Muscle layer of colon (tissue), 2 donors: ENCODE measurements around the gene MGAT5.

Experiments used
- H3K27ac ChIP-seq: one replicate; pipeline ENCODE4 v1.7.0; 2013; ENCODE audit warnings: low read depth, mild to moderate bottlenecking, low read length, moderate library complexity
- H3K27me3 ChIP-seq, 2 donors: one replicate each; pipeline ENCODE4 v1.7.0; 2013; ENCODE audit warnings: low read length in 2 of 2, mild to moderate bottlenecking in 2 of 2; ENCODE audit not compliant: insufficient read depth in 2 of 2, control insufficient read depth in 1 of 2
- H3K36me3 ChIP-seq: one replicate; pipeline ENCODE4 v1.7.0; 2013; ENCODE audit warnings: mild to moderate bottlenecking, low read length; ENCODE audit not compliant: insufficient read depth
- H3K4me1 ChIP-seq: one replicate; pipeline ENCODE4 v1.7.0; 2013; ENCODE audit warnings: mild to moderate bottlenecking, low read length; ENCODE audit not compliant: insufficient read depth
- H3K4me3 ChIP-seq, 2 donors: one replicate each; pipeline ENCODE4 v1.7.0; 2013; ENCODE audit warnings: low read length in 2 of 2, low read depth in 1 of 2, mild to moderate bottlenecking in 1 of 2, moderate library complexity in 1 of 2
- H3K9ac ChIP-seq: one replicate; pipeline ENCODE4 v1.7.0; 2013; ENCODE audit warnings: low read length
- H3K9me3 ChIP-seq: one replicate; pipeline ENCODE4 v1.7.0; 2013; ENCODE audit warnings: mild to moderate bottlenecking, low read length
- donor health status: abdominal sarcoma.
- donor health status: Adenocarcinoma of cecum.

MGAT5 gene

DNA sequence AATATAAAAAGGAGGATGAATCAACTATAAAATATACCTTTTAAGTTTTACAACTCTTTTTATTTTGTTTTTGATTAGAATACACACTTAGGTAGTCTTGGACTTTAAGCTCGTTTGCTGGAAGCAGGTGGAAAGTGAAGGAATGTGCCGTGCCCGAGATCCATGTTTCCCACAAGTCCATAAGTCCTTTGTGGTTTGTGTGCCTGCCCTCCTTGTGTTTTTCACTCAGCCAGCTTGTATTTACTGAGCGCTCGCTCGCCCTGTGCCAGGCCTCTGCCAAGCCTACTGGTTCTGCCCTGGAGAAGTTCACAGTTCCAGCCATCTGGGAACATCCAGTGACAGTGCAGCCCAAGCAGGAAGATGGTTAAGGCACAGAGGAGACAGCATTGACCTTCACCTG, 142.6 kb downstream of the MGAT5 start:
- no peak overlapping the region for H3K9ac ChIP-seq
- H3K27ac ChIP-seq, result no peak overlapping the region
- H3K36me3 ChIP-seq, result no peaks in the 10 kb centered on the region
- no peaks in the 10 kb centered on the region for H3K27me3 ChIP-seq
- no peak overlapping the region for H3K4me3 ChIP-seq
- no peaks in the 10 kb centered on the region for H3K4me1 ChIP-seq
- H3K9me3 ChIP-seq, result no peaks in the 10 kb centered on the region

DNA sequence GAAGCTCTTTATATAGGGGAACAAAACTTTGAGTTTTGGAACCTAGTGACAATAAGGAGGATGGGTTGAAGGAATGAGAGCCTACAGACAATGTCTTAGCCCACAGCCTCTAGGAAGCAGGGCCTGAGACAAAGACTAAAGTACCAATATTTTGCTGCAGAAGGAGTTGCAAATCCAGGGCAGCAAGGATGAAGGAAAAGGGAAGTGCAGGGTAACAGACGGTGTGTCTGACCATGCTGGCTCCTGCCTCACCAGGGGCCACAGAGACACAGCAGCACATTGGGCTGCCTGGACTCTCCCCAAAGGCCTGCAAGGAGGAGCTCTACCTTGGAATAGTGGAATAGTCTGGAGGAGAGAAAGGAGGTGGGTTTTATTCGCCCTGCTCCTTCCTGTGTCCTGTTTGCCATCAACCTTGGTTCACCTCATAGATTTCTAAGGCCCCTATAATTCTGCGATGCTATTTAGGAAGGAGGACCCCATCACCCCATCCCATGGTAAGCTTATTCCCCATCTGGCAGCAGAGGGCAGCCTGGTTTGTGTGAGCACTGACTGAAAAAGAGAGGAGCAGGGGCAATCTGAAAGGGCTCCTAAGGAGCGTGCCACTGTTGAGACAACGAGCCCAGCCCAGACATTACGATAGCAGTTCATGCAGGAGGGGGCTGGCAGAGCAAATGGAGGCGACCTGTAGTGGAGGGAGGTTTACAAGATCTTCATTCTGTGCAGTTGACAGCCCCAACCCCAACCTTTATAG, 143.4 kb downstream of the MGAT5 start:
- no peak overlapping the region for H3K27ac ChIP-seq
- no peaks in the 10 kb centered on the region for H3K36me3 ChIP-seq
- H3K27me3 ChIP-seq, result no peaks in the 10 kb centered on the region
- H3K9ac ChIP-seq, result no peak overlapping the region
- no peak overlapping the region for H3K4me3 ChIP-seq
- H3K9me3 ChIP-seq, result no peaks in the 10 kb centered on the region
- no peaks in the 10 kb centered on the region for H3K4me1 ChIP-seq

DNA sequence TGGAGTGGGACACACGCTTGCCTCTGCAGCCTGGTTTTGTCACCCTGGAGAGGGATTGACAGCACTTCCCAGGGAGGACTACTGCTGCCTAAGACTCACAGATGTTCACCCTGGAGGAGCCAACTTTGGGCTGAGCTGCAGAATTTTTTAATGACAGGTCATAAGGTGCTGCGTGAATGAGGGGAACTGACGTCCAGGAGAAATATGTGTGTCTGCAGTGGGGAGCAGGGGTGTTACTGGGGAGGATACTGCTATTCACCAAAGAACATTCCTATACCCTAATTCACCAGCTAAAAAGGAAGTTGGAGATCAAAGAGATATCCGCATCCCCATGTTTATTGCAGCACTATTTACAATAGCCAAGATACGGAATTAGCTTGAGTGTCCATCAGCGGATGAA, 144.4 kb downstream of the MGAT5 start:
- no peak overlapping the region for H3K27ac ChIP-seq
- H3K9me3 ChIP-seq, result no peaks in the 10 kb centered on the region
- no peaks in the 10 kb centered on the region for H3K27me3 ChIP-seq
- H3K9ac ChIP-seq, result no peak overlapping the region
- H3K36me3 ChIP-seq, result no peaks in the 10 kb centered on the region
- no peak overlapping the region for H3K4me3 ChIP-seq
- no peaks in the 10 kb centered on the region for H3K4me1 ChIP-seq

DNA sequence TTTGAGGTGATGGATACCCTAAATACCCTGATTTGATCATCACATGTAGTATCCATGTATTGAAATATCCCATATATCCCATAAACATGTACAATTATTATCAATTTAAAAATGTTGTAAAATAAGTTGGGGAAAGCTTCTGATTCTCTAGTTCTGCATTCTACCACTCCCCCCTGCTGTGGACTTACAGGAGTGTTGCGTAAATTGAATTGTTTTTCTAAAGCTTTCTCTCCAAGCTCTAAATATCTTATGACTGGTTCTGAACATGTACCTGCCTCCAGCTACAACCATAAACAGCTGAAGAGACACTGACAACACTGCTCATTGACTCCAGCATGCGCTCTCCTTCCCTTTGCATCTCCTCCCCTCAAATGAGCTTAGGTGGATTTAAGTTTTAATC, 145.2 kb downstream of the MGAT5 start:
- H3K27ac ChIP-seq, result no peak overlapping the region
- H3K36me3 ChIP-seq, result no peaks in the 10 kb centered on the region
- H3K4me3 ChIP-seq, result no peak overlapping the region
- no peak overlapping the region for H3K9ac ChIP-seq
- no peaks in the 10 kb centered on the region for H3K9me3 ChIP-seq
- H3K4me1 ChIP-seq, result no peaks in the 10 kb centered on the region
- H3K27me3 ChIP-seq, result no peaks in the 10 kb centered on the region

DNA sequence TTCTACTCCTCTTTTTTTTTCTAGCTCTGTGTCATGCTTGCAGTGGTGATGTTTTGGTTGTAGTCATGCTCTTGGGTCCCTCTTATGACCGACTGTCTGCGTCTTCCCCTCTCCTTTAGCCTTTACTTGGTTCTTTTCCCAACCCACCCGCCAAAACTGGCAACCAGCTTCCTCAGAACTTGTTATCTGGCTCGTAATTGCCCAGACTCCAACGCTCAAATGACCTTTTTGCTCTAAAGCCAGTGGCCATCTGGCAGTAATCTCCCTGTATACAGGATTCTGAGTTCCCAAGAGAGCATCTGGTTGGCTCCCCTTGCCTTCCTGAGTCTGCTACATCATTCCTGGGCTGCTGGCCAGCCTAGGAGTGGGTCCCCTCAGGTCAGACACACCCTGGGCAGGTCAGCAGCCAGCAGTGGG, 147.2 kb downstream of the MGAT5 start:
- no peaks in the 10 kb centered on the region for H3K27me3 ChIP-seq
- H3K9me3 ChIP-seq, result no peaks in the 10 kb centered on the region
- H3K9ac ChIP-seq, result no peak overlapping the region
- no peak overlapping the region for H3K27ac ChIP-seq
- no peaks in the 10 kb centered on the region for H3K36me3 ChIP-seq
- H3K4me3 ChIP-seq, result no peak overlapping the region
- H3K4me1 ChIP-seq, result no peaks in the 10 kb centered on the region

GRCh38 chr2:134401789-134402188, 147.9 kb downstream of the MGAT5 start:
- H3K36me3 ChIP-seq, result no peaks in the 10 kb centered on the region
- no peak overlapping the region for H3K27ac ChIP-seq
- H3K4me3 ChIP-seq, result no peak overlapping the region
- H3K9ac ChIP-seq, result no peak overlapping the region
- no peaks in the 10 kb centered on the region for H3K9me3 ChIP-seq
- H3K27me3 ChIP-seq, result no peaks in the 10 kb centered on the region
- no peaks in the 10 kb centered on the region for H3K4me1 ChIP-seq

- Histone ChIP-seq H3K9me3 (no peaks in the 10 kb centered on the region), H3K9ac (no peak overlapping the region), H3K4me1 (no peaks in the 10 kb centered on the region), H3K27me3 (no peaks in the 10 kb centered on the region), H3K4me3 (no peak overlapping the region), H3K36me3 (no peaks in the 10 kb centered on the region), H3K27ac (no peak overlapping the region)
These were observed 148.5 kb downstream of the MGAT5 start for GRCh38 chr2:134402410-134402809.

DNA sequence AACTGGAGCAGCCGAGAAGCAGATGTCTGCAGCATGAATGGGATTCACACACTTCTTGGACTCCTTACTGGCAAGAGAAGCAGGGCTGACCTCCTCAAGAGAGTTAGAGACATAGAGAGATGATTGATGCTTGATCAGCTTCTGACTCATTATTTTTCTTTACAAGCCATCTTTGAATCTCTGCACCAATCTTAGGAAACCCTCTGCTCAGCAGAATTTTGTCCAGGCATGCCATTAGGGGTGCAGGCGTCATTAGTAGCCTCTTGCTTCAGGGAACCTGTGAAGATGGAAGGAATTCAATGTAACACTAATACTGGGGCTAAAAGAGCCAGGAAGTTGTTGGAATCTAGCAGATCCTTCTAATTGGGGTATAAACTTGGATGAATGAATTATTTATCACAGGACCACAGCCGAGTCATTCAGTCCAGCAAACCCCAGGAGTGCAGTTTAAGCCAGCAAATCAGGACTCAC, 151.8 kb downstream of the MGAT5 start:
- Histone ChIP-seq H3K27me3 (no peaks in the 10 kb centered on the region), H3K36me3 (no peaks in the 10 kb centered on the region), H3K4me3 (no peak overlapping the region), H3K4me1 (no peaks in the 10 kb centered on the region), H3K9ac (no peak overlapping the region), H3K9me3 (no peaks in the 10 kb centered on the region), H3K27ac (no peak overlapping the region)

DNA sequence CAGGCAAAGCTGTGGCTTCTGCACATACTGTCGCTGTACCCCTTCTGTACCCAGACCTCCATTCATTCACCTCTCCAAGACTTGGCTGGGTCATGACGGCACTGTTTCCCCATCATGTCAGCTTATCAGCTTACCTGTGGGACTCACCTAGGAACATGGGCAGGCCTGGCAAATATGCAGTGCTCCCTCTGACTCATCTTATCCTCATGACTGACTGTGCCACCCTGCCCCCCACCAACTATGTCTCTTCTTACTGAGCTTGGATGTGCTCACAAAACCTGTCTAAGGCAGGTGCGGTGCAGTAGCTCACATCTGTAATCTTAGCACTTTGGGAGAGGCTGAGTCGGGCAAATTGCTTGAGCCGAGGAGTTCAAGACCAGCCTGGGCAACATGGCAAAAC, 152.4 kb downstream of the MGAT5 start:
- H3K9me3 ChIP-seq, result no peaks in the 10 kb centered on the region
- H3K27me3 ChIP-seq, result no peaks in the 10 kb centered on the region
- H3K4me3 ChIP-seq, result no peak overlapping the region
- H3K27ac ChIP-seq, result no peak overlapping the region
- no peaks in the 10 kb centered on the region for H3K36me3 ChIP-seq
- H3K9ac ChIP-seq, result no peak overlapping the region
- H3K4me1 ChIP-seq, result no peaks in the 10 kb centered on the region

DNA sequence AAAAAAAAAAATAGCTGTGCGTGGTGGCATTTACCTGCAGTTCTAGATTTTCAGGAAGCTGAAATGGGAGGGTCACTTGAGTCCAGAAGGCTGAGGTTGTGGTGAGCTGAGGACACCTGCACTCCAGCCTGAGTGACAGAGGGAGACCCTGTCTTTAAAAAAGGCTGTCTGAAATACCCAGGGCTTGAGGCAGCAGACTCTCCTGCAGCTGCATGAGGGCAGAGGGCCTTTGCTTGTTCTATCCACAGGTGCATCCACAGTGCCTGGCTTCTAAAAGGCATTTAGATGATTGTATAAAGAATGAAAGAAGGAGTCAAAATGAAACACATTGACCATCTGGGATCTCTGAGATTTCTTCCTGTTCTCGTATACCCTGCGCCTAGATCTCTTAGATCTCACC, 152.9 kb downstream of the MGAT5 start:
- no peaks in the 10 kb centered on the region for H3K27me3 ChIP-seq
- H3K9ac ChIP-seq, result no peak overlapping the region
- H3K4me1 ChIP-seq, result peaks cover 2% of the 10 kb centered on the region
- no peaks in the 10 kb centered on the region for H3K9me3 ChIP-seq
- H3K36me3 ChIP-seq, result no peaks in the 10 kb centered on the region
- H3K4me3 ChIP-seq, result no peak overlapping the region
- H3K27ac ChIP-seq, result no peak overlapping the region

DNA sequence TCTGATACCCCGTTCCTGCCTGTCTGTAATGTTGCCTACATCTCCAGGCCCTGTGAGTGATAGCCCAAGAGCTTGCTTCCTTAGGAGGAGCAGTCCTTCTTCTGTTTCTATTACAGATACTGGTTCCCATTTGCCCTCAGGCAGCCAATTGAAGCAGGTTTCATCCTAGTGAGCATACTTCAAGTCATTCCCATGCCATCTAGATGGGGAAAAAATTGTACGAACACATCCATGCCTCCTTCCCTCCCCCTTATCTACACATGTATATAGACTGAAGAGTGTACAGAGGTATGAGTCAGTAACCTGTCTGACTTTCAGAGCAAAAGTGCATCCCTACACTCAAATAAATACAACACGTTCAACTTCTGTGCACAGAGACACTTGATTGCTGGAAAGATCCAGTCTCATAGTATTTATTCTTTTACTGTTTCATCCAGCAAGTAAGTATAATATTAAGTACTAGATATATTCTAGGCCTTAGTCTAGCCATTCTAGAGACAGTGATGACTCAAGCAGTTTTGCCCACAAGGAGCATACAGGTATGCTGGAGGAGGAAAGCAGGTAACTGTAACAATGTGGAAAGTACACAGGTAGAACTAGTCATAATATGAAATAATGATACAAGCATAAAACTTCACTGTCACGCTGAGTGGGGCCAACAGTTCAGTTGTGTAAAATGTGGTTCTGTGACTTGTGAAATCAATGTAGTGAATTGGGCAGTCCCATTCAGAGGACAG, 153.4 kb downstream of the MGAT5 start:
- no peak overlapping the region for H3K4me3 ChIP-seq
- H3K9me3 ChIP-seq, result no peaks in the 10 kb centered on the region
- no peaks in the 10 kb centered on the region for H3K36me3 ChIP-seq
- H3K9ac ChIP-seq, result no peak overlapping the region
- no peak overlapping the region for H3K27ac ChIP-seq
- peaks cover 7% of the 10 kb centered on the region for H3K4me1 ChIP-seq
- H3K27me3 ChIP-seq, result no peaks in the 10 kb centered on the region

DNA sequence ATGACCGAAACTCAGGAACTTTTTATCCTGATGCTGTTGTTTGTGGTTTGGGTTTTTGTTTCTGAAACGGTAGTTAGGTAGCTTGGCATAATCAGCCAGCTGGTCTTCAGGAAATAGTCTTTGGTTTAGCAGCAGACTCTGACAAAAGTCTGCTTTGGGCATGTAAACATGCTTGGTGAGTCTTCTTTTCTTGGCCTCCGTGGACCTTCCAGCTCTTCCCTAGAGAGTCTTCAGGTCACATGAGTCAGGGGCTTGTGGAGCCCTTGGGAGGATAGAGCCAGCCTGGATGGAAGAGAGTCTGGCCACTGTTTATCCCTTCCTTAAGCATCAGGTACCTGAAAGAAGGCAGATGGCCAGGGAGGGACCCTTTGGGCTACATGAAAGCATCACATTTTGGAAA, 154.5 kb downstream of the MGAT5 start:
- H3K4me1 ChIP-seq, result peaks cover 8% of the 10 kb centered on the region
- H3K9ac ChIP-seq, result no peak overlapping the region
- no peak overlapping the region for H3K4me3 ChIP-seq
- H3K27ac ChIP-seq, result no peak overlapping the region
- H3K9me3 ChIP-seq, result no peaks in the 10 kb centered on the region
- no peaks in the 10 kb centered on the region for H3K27me3 ChIP-seq
- no peaks in the 10 kb centered on the region for H3K36me3 ChIP-seq
